H1 (cell line): ENCODE data around the gene MYO15B. TPM values are rescaled to one million over a fixed set of nuclear protein-coding genes. Genes with fewer than 3 reads are reported as not detected.

Experiments
- CTCF ChIA-PET: fragments of 300-600 bp; sonication (Branson Sonifier 250); formaldehyde crosslinking; loops from one replicate; lab custom pipeline; 2021; ENCODE audit not compliant: partially characterized antibody; lab: Charles Lee
- POLR2A ChIA-PET: fragments of 300-600 bp; sonication (Branson Sonifier 250); formaldehyde crosslinking; loops from one replicate; lab custom pipeline; 2021; ENCODE audit warnings: inconsistent platforms; ENCODE audit not compliant: partially characterized antibody; lab: Charles Lee
- DNase-seq, 2 experiments: peaks; one replicate each; pipeline versions ENCODE4 v3.0.0 to v3.0.0-alpha.2; 2010 to 2022; ENCODE audit warnings: low spot score in 2 of 2, low read depth in 1 of 2, mixed read lengths in 1 of 2
- FAIRE-seq: peaks from 2 replicates; lab custom pipeline; 2011; peaks lifted over from hg19 to GRCh38; lab: Jason Lieb, UNC
- H2AFZ ChIP-seq: 2 replicates; pipeline ENCODE4 v1.8.1; 2012; ENCODE audit warnings: low read length, inconsistent platforms
- H2AK5ac ChIP-seq: 2 replicates; pipeline ENCODE4 v1.6.1; 2013; ENCODE audit warnings: low read depth, low read length
- H2BK120ac ChIP-seq: replicated peaks from 2 replicates; pipeline ENCODE3; 2013; ENCODE audit warnings: low read depth, low read length, inconsistent platforms
- H2BK12ac ChIP-seq: 2 replicates; pipeline ENCODE4 v1.6.1; 2013; ENCODE audit warnings: low read depth, low read length
- H2BK15ac ChIP-seq: 2 replicates; pipeline ENCODE4 v1.6.1; 2013; ENCODE audit warnings: low read length
- H2BK20ac ChIP-seq: 2 replicates; pipeline ENCODE4 v1.6.1; 2013; ENCODE audit warnings: low read length
- H2BK5ac ChIP-seq: 2 replicates; pipeline ENCODE4 v1.6.1; 2013; ENCODE audit warnings: low read depth, low read length
- H3K14ac ChIP-seq: 2 replicates; pipeline ENCODE4 v1.6.1; 2013; ENCODE audit warnings: inconsistent platforms; ENCODE audit not compliant: insufficient read length
- H3K18ac ChIP-seq: 2 replicates; pipeline ENCODE4 v1.6.1; 2013; ENCODE audit warnings: low read length; ENCODE audit errors: extremely low read depth
- H3K23ac ChIP-seq: 2 replicates; pipeline ENCODE4 v1.6.1; 2013; ENCODE audit warnings: inconsistent platforms; ENCODE audit not compliant: insufficient read length
- H3K23me2 ChIP-seq: 2 replicates; pipeline ENCODE4 v1.6.1; 2013; ENCODE audit warnings: low read depth, low read length
- H3K27ac ChIP-seq: 2 replicates; pipeline ENCODE4 v1.6.1; 2011; ENCODE audit warnings: low read depth, low read length, inconsistent platforms
- H3K27me3 ChIP-seq, 4 experiments: replicated peaks in 1 of 4; 1 replicate in 1 of 4; 2 replicates in 3 of 4; pipeline versions ENCODE4 v1.6.1 to v1.8.1; 2011 to 2013; ENCODE audit warnings: low read length in 3 of 4, mild to moderate bottlenecking in 3 of 4, inconsistent platforms in 2 of 4, mixed read lengths in 2 of 4, moderate library complexity in 1 of 4; ENCODE audit not compliant: control insufficient read depth in 3 of 4, insufficient read depth in 3 of 4; ENCODE audit errors: extremely low read depth in 1 of 4
- H3K36me3 ChIP-seq, 4 experiments: 2 replicates each; pipeline versions ENCODE4 v1.6.1 to v1.8.1; 2011 to 2013; ENCODE audit warnings: mild to moderate bottlenecking in 4 of 4, low read length in 3 of 4, moderate library complexity in 2 of 4, control low read depth in 1 of 4, inconsistent platforms in 1 of 4; ENCODE audit not compliant: insufficient read depth in 4 of 4, control insufficient read depth in 2 of 4
- H3K4ac ChIP-seq: replicated peaks from 2 replicates; pipeline ENCODE3; 2013; ENCODE audit warnings: low read length, low read depth, mixed read lengths, inconsistent platforms; ENCODE audit not compliant: insufficient read length
- H3K4me1 ChIP-seq, 4 experiments: replicated peaks in 1 of 4; 1 replicate in 1 of 4; 2 replicates in 3 of 4; pipeline versions ENCODE4 v1.6.1 to v1.8.1; 2011 to 2013; ENCODE audit warnings: low read length in 3 of 4, inconsistent platforms in 2 of 4, mixed read lengths in 1 of 4; ENCODE audit not compliant: insufficient read depth in 4 of 4, control insufficient read depth in 3 of 4
- H3K4me2 ChIP-seq, 2 experiments: 2 replicates each; pipeline versions ENCODE4 v1.6.1 to v1.8.1; 2011 to 2013; ENCODE audit warnings: low read depth in 2 of 2, low read length in 2 of 2, control low read depth in 1 of 2, inconsistent platforms in 1 of 2, mild to moderate bottlenecking in 1 of 2; ENCODE audit not compliant: insufficient read depth in 1 of 2
- H3K4me3 ChIP-seq, 4 experiments: fragments of 200-600, 300-600 bp in 1 of 4; sonication (generic), shearing (Covaris generic), sonication (Bioruptor Twin) in 1 of 4; 2 replicates each; pipeline versions ENCODE4 v1.5.1 to v1.8.1; 2011 to 2016; ENCODE audit warnings: low read length in 4 of 4, low read depth in 3 of 4, control low read depth in 2 of 4, inconsistent platforms in 2 of 4, mild to moderate bottlenecking in 2 of 4, mixed read lengths in 1 of 4, moderate library complexity in 1 of 4; ENCODE audit not compliant: insufficient read depth in 2 of 4; ENCODE audit errors: extremely low read depth in 1 of 4
- H3K56ac ChIP-seq: replicated peaks from 2 replicates; pipeline ENCODE3; 2013; ENCODE audit warnings: low read depth, mild to moderate bottlenecking, mixed read lengths, low read length, inconsistent platforms; ENCODE audit not compliant: insufficient read length
- H3K79me1 ChIP-seq: 2 replicates; pipeline ENCODE4 v1.6.1; 2013; ENCODE audit warnings: low read depth, low read length, control low read depth
- H3K79me2 ChIP-seq, 2 experiments: 2 replicates each; pipeline versions ENCODE4 v1.6.1 to v1.8.1; 2012 to 2013; ENCODE audit warnings: low read length in 2 of 2, mild to moderate bottlenecking in 2 of 2, inconsistent platforms in 1 of 2; ENCODE audit not compliant: insufficient read depth in 2 of 2, control insufficient read depth in 1 of 2
- H3K9ac ChIP-seq, 4 experiments: replicated peaks in 1 of 4; 1 replicate in 1 of 4; 2 replicates in 3 of 4; pipeline versions ENCODE4 v1.6.1 to v1.8.1; 2011 to 2013; ENCODE audit warnings: low read depth in 3 of 4, low read length in 3 of 4, control low read depth in 2 of 4, mild to moderate bottlenecking in 2 of 4, moderate library complexity in 2 of 4, inconsistent platforms in 1 of 4; ENCODE audit errors: extremely low read depth in 1 of 4
- H3K9me3 ChIP-seq, 2 experiments: 2 replicates each; pipeline versions ENCODE4 v1.6.1 to v1.8.1; 2012 to 2013; ENCODE audit warnings: mild to moderate bottlenecking in 2 of 2, moderate library complexity in 2 of 2, control low read depth in 1 of 2, inconsistent platforms in 1 of 2, low read depth in 1 of 2, low read length in 1 of 2, mixed read lengths in 1 of 2; ENCODE audit not compliant: insufficient read depth in 2 of 2
- H4K20me1 ChIP-seq, 2 experiments: replicated peaks in 1 of 2; 2 replicates each; pipeline versions ENCODE3 to v1.8.1; 2011 to 2013; ENCODE audit warnings: inconsistent platforms in 2 of 2, low read length in 2 of 2, mild to moderate bottlenecking in 1 of 2; ENCODE audit not compliant: insufficient read depth in 2 of 2, control insufficient read depth in 1 of 2
- H4K5ac ChIP-seq: 2 replicates; pipeline ENCODE4 v1.6.1; 2013; ENCODE audit warnings: low read length, low read depth, mixed read lengths, inconsistent platforms; ENCODE audit not compliant: insufficient read length
- H4K8ac ChIP-seq: 2 replicates; pipeline ENCODE4 v1.8.0; 2013; ENCODE audit warnings: mild to moderate bottlenecking, moderate library complexity, low read length, inconsistent platforms; ENCODE audit not compliant: insufficient read depth; ENCODE audit errors: extremely low read depth
- H4K91ac ChIP-seq: replicated peaks from 2 replicates; pipeline ENCODE3; 2013; ENCODE audit warnings: low read length, mixed read lengths, inconsistent platforms; ENCODE audit not compliant: insufficient read length
- JUN ChIP-seq: IDR thresholded peaks from 2 replicates; pipeline ENCODE4 v1.6.1; 2011; ENCODE audit warnings: low read depth, mild to moderate bottlenecking, improper control_type of control experiment, low read length
- NRF1 ChIP-seq: IDR thresholded peaks from 2 replicates; pipeline ENCODE4 v1.6.1; 2011; ENCODE audit warnings: mild to moderate bottlenecking, low read depth, low read length, improper control_type of control experiment
- SRF ChIP-seq: IDR thresholded peaks from 2 replicates; pipeline ENCODE4 v1.6.1; 2011; ENCODE audit warnings: mild to moderate bottlenecking, low read depth, low read length, moderate library complexity
- SUZ12 ChIP-seq: fragments of 200-600 bp; sonication (generic); IDR thresholded peaks from 2 replicates; pipeline ENCODE4 v1.6.1; 2012; ENCODE audit warnings: mild to moderate bottlenecking, inconsistent platforms, low read length, moderate library complexity, mixed read lengths
- WGBS, 2 experiments: shearing (Covaris generic) in 1 of 2; methylation state at CpG; one replicate each; pipeline versions ENCODE4 v1.1.6 to v1.1.7; 2013 to 2015; ENCODE audit warnings: low lambda C conversion rate in 2 of 2, mixed read lengths in 2 of 2, inconsistent platforms in 1 of 2, low coverage in 1 of 2, missing lambda C conversion rate in 1 of 2; ENCODE audit not compliant: insufficient replicate concordance in 2 of 2, insufficient coverage in 1 of 2, insufficient read length in 1 of 2; ENCODE audit errors: extremely low coverage in 1 of 2, missing lambda C conversion rate in 1 of 2; 5-methylcytosine and 5-hydroxymethylcytosine counted together
- polyA plus RNA-seq, 7 experiments: library from polyadenylated mRNA; depleted of rRNA in 3 of 7; stranded (reverse) in 5 of 7; unstranded in 2 of 7; fragments of >200 nt in 5 of 7; fragments of 200-250 nt in 2 of 7; gene quantifications; 1 replicate in 5 of 7; 2 replicates in 1 of 7; 4 replicates in 1 of 7; pipeline versions ENCODE4 v1.2.1 to v1.2.3, GENCODE V29; 2011 to 2013; ENCODE audit warnings: missing spikeins in 2 of 7, mixed read lengths in 2 of 7
- total RNA-seq: library from RNA; stranded (reverse); fragmentation: NEBNext Ultra II Directional; extraction: Animal tissue kit (Norgen Biotek cat#: 25700); gene quantifications from 2 replicates; pipeline ENCODE4 v1.2.1, GENCODE V29; 2021

Gene MYO15B
- total and polyA plus RNA-seq, 2 of the 8 experiments (the other 6 are each of a cell fraction or from before 2014, with no cell fraction given) = 7.1 to 11.2 TPM

DNA sequence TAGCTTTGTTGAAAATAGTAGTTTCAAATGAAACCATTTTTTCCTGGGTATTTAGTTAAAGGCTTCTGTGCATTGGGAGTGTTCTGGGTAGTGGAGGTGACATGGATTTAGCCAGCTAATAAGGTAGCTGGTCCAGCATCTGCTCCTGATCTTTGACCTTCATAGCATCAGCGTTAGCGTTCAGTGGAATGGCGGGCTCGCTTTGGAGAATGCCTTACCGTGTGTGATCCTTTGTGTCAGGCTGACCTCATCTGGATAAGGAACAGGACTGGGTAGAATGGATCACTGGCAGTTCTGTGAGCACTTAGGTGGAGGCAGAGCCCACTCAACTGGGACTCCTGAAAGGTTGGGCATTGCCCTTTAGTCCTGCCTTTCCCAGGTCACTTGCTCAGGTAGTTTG lies 83.3 kb downstream of the MYO15B start:
- Histone ChIP-seq H4K5ac (no peak overlapping the region), H2BK120ac (no peak overlapping the region), H3K23ac (no peak overlapping the region), H3K79me2 (peaks cover 11 to 59% of the 10 kb centered on the region in 2 experiments; a peak in 3 of 4 replicates), H2BK20ac (no peak overlapping the region), H3K4ac (no peak overlapping the region), H3K27me3 (no peaks in the 10 kb centered on the region), H4K20me1 (peaks cover 4% of the 10 kb centered on the region in 2 experiments), H2BK5ac (no peak overlapping the region; the same call in 1 of the 2 replicates), H3K9ac (no peak overlapping the region), H3K14ac (no peak overlapping the region), H2BK15ac (no peak overlapping the region), H3K56ac (no peak overlapping the region), H3K79me1 (peaks cover 2% of the 10 kb centered on the region; the same call in 1 of the 2 replicates), H4K91ac (no peak overlapping the region), H3K27ac (no peak overlapping the region), H4K8ac (no peak overlapping the region), H3K4me3 (no peak overlapping the region), H3K18ac (no peak overlapping the region), H3K36me3 (peaks cover 12 to 35% (median 22%) of the 10 kb centered on the region in 4 experiments; a peak in 7 of 8 replicates), H3K23me2 (peaks cover 5% of the 10 kb centered on the region; the same call in 1 of the 2 replicates), H3K9me3 (no peaks in the 10 kb centered on the region), H3K4me2 (no peak overlapping the region), H2AFZ (no peak overlapping the region), H2BK12ac (no peak overlapping the region), H2AK5ac (no peak overlapping the region), H3K4me1 (peaks cover 0 to 12% (median 3%) of the 10 kb centered on the region in 4 experiments; a peak in 2 of 7 replicates)
- CTCF ChIA-PET = interaction anchor here (0.6 to 7.4 kb wide), 12 partner anchors 9 to 1824 kb away, joined by 3 to 115 read pairs (median 4); no protein-coding TSS in a partner anchor
- 93% methylated on average over 5 of the region's 5 CpGs; no CpG with 5 or more reads in 1 of the 2 experiments for WGBS, 2 experiments
- no peak for DNase-seq
- no peak for FAIRE-seq
- TF ChIP-seq NRF1 (no peak), SRF (no peak), SUZ12 (no peak), JUN (no peak)
- POLR2A ChIA-PET = interaction anchor here (0.5 to 3.4 kb wide), 11 partner anchors 11 to 276 kb away, joined by 3 to 26 read pairs (median 3); no protein-coding TSS in a partner anchor
